ENCODE measurements around the gene ACCSL.

GRCh38 chr11:44101098-44101497 is 53.3 kb downstream of the ACCSL start:
- TF ChIP-seq CTCF (IDR thresholded peaks at IDR 0.05) (no peak), POLR2A (IDR thresholded peaks at IDR 0.05) (no peak), EP300 (IDR thresholded peaks at IDR 0.05) (no peak)
